IMR-90 (cell line): ENCODE results near the gene TANGO2. TPM values are rescaled to one million over a fixed set of nuclear protein-coding genes. Genes with fewer than 3 reads are reported as not detected.

Experiments
- ATAC-seq: fragments of 200-7000 bp; cut with Tn5 transposase; 2 replicates; pipeline ENCODE4 v1.9.1; 2020; ENCODE audit warnings: low read depth, mild to moderate bottlenecking, moderate library complexity
- BruUV-seq: library from RNA; stranded (reverse); fragments of 400-500 nt; replicated peaks from 2 replicates; lab custom pipeline; 2021; lab: Mats Ljungman, UMichigan
- CTCF ChIA-PET: fragments of 300-600 bp; formaldehyde crosslinking; extraction: SDS; loops from one replicate; lab custom pipeline; 2021; ENCODE audit warnings: antibody characterized with exemption; lab: Yijun Ruan, JAX
- POLR2A ChIA-PET: fragments of 300-600 bp; sonication (Branson Sonifier 250); formaldehyde crosslinking; loops from one replicate; lab custom pipeline; 2022; ENCODE audit warnings: antibody characterized with exemption; ENCODE audit not compliant: unreplicated experiment; lab: Charles Lee
- DNase-seq: peaks from one replicate; pipeline ENCODE4 v3.0.0; 2013
- H2AFZ ChIP-seq: replicated peaks from 2 replicates; pipeline ENCODE3; 2013; ENCODE audit warnings: low read length, mild to moderate bottlenecking; ENCODE audit not compliant: poor library complexity
- H2AK5ac ChIP-seq: 2 replicates; pipeline ENCODE4 v1.6.1; 2013; ENCODE audit warnings: low read depth, low read length, inconsistent platforms
- H2AK9ac ChIP-seq: replicated peaks from 2 replicates; pipeline ENCODE3; 2013; ENCODE audit warnings: mild to moderate bottlenecking, low read depth, low read length, moderate library complexity; ENCODE audit not compliant: poor library complexity
- H2BK120ac ChIP-seq: 2 replicates; pipeline ENCODE4 v1.6.1; 2013; ENCODE audit warnings: low read depth, low read length, inconsistent platforms
- H2BK15ac ChIP-seq: 3 replicates; pipeline ENCODE4 v1.6.1; 2013; ENCODE audit warnings: low read depth, low read length, inconsistent platforms
- H2BK20ac ChIP-seq: 2 replicates; pipeline ENCODE4 v1.6.1; 2013; ENCODE audit warnings: low read depth, mild to moderate bottlenecking, inconsistent platforms, low read length, moderate library complexity
- H2BK5ac ChIP-seq: 2 replicates; pipeline ENCODE4 v1.6.1; 2013; ENCODE audit warnings: mild to moderate bottlenecking, low read depth, low read length, inconsistent platforms; ENCODE audit not compliant: poor library complexity, severe bottlenecking
- H3K14ac ChIP-seq: replicated peaks from 2 replicates; pipeline ENCODE4 v1.6.1; 2013; ENCODE audit warnings: low read depth, low read length, inconsistent platforms
- H3K18ac ChIP-seq: 2 replicates; pipeline ENCODE4 v1.6.1; 2013; ENCODE audit warnings: low read depth, low read length, control low read depth
- H3K23ac ChIP-seq: 2 replicates; pipeline ENCODE4 v1.6.1; 2013; ENCODE audit warnings: low read depth, low read length, inconsistent platforms
- H3K27ac ChIP-seq: 2 replicates; pipeline ENCODE4 v1.5.1; 2013; ENCODE audit warnings: mild to moderate bottlenecking, control low read depth, low read length; ENCODE audit not compliant: insufficient read depth
- H3K27me3 ChIP-seq: 2 replicates; pipeline ENCODE4 v1.6.1; 2013; ENCODE audit warnings: low read length; ENCODE audit not compliant: control insufficient read depth, insufficient read depth
- H3K36me3 ChIP-seq: 2 replicates; pipeline ENCODE4 v1.6.1; 2013; ENCODE audit warnings: low read length, mixed read lengths; ENCODE audit not compliant: control insufficient read depth, insufficient read depth
- H3K4ac ChIP-seq: 2 replicates; pipeline ENCODE4 v1.6.1; 2013; ENCODE audit warnings: low read depth, low read length, inconsistent platforms
- H3K4me1 ChIP-seq: 2 replicates; pipeline ENCODE4 v1.6.1; 2013; ENCODE audit warnings: low read length, mixed read lengths; ENCODE audit not compliant: control insufficient read depth, insufficient read depth
- H3K4me2 ChIP-seq: 2 replicates; pipeline ENCODE4 v1.6.1; 2013; ENCODE audit warnings: low read depth, mild to moderate bottlenecking, control low read depth, low read length, moderate library complexity
- H3K4me3 ChIP-seq: 2 replicates; pipeline ENCODE4 v1.5.1; 2013; ENCODE audit warnings: low read depth, mild to moderate bottlenecking, control low read depth, low read length, moderate library complexity; ENCODE audit not compliant: insufficient read depth
- H3K56ac ChIP-seq: 2 replicates; pipeline ENCODE4 v1.6.1; 2013; ENCODE audit warnings: low read length, inconsistent platforms; ENCODE audit not compliant: insufficient read depth; ENCODE audit errors: extremely low read depth
- H3K79me1 ChIP-seq, 2 experiments: 2 replicates each; pipeline ENCODE4 v1.6.1; 2013; ENCODE audit warnings: low read length in 2 of 2, inconsistent platforms in 1 of 2, low read depth in 1 of 2
- H3K9ac ChIP-seq: 2 replicates; pipeline ENCODE4 v1.6.1; 2013; ENCODE audit warnings: low read depth, low read length, control low read depth
- H3K9me1 ChIP-seq: 2 replicates; pipeline ENCODE4 v1.6.1; 2013; ENCODE audit warnings: low read length, inconsistent platforms; ENCODE audit not compliant: insufficient read depth
- H3K9me3 ChIP-seq: 2 replicates; pipeline ENCODE4 v1.6.1; 2013; ENCODE audit warnings: low read length; ENCODE audit not compliant: control insufficient read depth, insufficient read depth
- H4K20me1 ChIP-seq: 2 replicates; pipeline ENCODE4 v1.6.1; 2013; ENCODE audit warnings: low read length, inconsistent platforms; ENCODE audit not compliant: insufficient read depth
- H4K5ac ChIP-seq: 2 replicates; pipeline ENCODE4 v1.6.1; 2013; ENCODE audit warnings: mild to moderate bottlenecking, low read depth, low read length, control low read depth
- H4K8ac ChIP-seq, 2 experiments: 2 replicates each; pipeline ENCODE4 v1.6.1; 2013; ENCODE audit warnings: low read depth in 2 of 2, low read length in 2 of 2, control low read depth in 1 of 2, inconsistent platforms in 1 of 2
- H4K91ac ChIP-seq: 2 replicates; pipeline ENCODE4 v1.6.1; 2013; ENCODE audit warnings: low read depth, low read length, inconsistent platforms; ENCODE audit not compliant: insufficient read depth
- CEBPB ChIP-seq: IDR thresholded peaks from 2 replicates; pipeline ENCODE4 v1.6.1; 2012; ENCODE audit warnings: low read depth, low read length, improper control_type of control experiment
- FOS ChIP-seq: fragments of 150-350 bp; IDR thresholded peaks from 2 replicates; pipeline ENCODE4 v1.6.1; 2016; ENCODE audit warnings: low read depth, low read length
- MAFK ChIP-seq: IDR thresholded peaks from 2 replicates; pipeline ENCODE4 v1.6.1; 2012; ENCODE audit warnings: low read depth, low read length, improper control_type of control experiment
- MAZ ChIP-seq: IDR thresholded peaks from 2 replicates; pipeline ENCODE4 v1.6.1; 2012; ENCODE audit warnings: low read depth, mild to moderate bottlenecking, low read length, improper control_type of control experiment, moderate library complexity, borderline replicate concordance
- MXI1 ChIP-seq: IDR thresholded peaks from 2 replicates; pipeline ENCODE4 v1.6.1; 2012; ENCODE audit warnings: low read depth, mild to moderate bottlenecking, low read length, moderate library complexity, borderline replicate concordance
- NFE2L2 ChIP-seq: fragments of 150-350 bp; IDR thresholded peaks from 2 replicates; pipeline ENCODE4 v1.6.1; 2016; ENCODE audit warnings: low read depth, mild to moderate bottlenecking, low read length
- POLR2A ChIP-seq: IDR thresholded peaks from 2 replicates; pipeline ENCODE4 v1.6.1; 2012; ENCODE audit warnings: mild to moderate bottlenecking, low read depth, low read length
- RAD21 ChIP-seq: IDR thresholded peaks from 2 replicates; pipeline ENCODE4 v1.6.1; 2012; ENCODE audit warnings: low read length, improper control_type of control experiment
- RCOR1 ChIP-seq: IDR thresholded peaks from 2 replicates; pipeline ENCODE4 v1.6.1; 2012; ENCODE audit warnings: mild to moderate bottlenecking, low read length, improper control_type of control experiment; ENCODE audit not compliant: insufficient replicate concordance
- RFX5 ChIP-seq: IDR thresholded peaks from 2 replicates; pipeline ENCODE4 v1.8.0; 2012; ENCODE audit warnings: low read depth, mild to moderate bottlenecking, low read length, moderate library complexity
- SMC3 ChIP-seq: fragments of 150-350 bp; IDR thresholded peaks from 2 replicates; pipeline ENCODE4 v1.6.1; 2016; ENCODE audit warnings: low read depth, mild to moderate bottlenecking, antibody characterized with exemption, low read length, moderate library complexity
- USF2 ChIP-seq: fragments of 150-350 bp; IDR thresholded peaks from 2 replicates; pipeline ENCODE4 v1.6.1; 2017; ENCODE audit warnings: mild to moderate bottlenecking, antibody characterized with exemption, low read length, low read depth
- WGBS, 2 experiments: methylation state at CpG; one replicate each; pipeline versions ENCODE4 v1.1.5 to v1.1.7; 2013; ENCODE audit warnings: missing lambda C conversion rate in 2 of 2; ENCODE audit not compliant: insufficient read length in 1 of 2; ENCODE audit errors: extremely low coverage in 2 of 2; 5-methylcytosine and 5-hydroxymethylcytosine counted together
- dilution Hi-C: fragments of 300-500 bp; cut with HindIII; formaldehyde crosslinking; loops from one replicate; pipeline ENCODE4 v1.14.3; 2018; ENCODE audit warnings: low sequenced_read_pairs; ENCODE audit not compliant: unreplicated experiment
- in situ Hi-C: fragments of 300-500 bp; cut with MboI; formaldehyde crosslinking; loops from 3 replicates; pipeline ENCODE4 v1.14.3; 2019; ENCODE audit warnings: low sequenced_read_pairs, inconsistent platforms, mixed read lengths
- intact Hi-C: fragments of 100-400 bp; cut with micrococcal nuclease; formaldehyde crosslinking; loops from 2 replicates; pipeline ENCODE4 v1.10.0; 2022
- polyA plus RNA-seq, 3 experiments: library from polyadenylated mRNA; depleted of rRNA; stranded (reverse); fragments of >200 nt; gene quantifications; 2 replicates each; pipeline ENCODE4 v1.2.3, GENCODE V29; 2012; ENCODE audit warnings: low replicate concordance in 1 of 3
- total RNA-seq: library from RNA; depleted of rRNA; stranded (reverse); fragments of >200 nt; gene quantifications from 2 replicates; pipeline ENCODE4 v1.2.3, GENCODE V29; 2012
- TF ChIP-seq, protein P1 (sequence below): fragments of 150-350 bp; IDR thresholded peaks from 2 replicates; pipeline ENCODE4 v1.6.1; 2016; ENCODE audit warnings: low read depth, mild to moderate bottlenecking, low read length, moderate library complexity, borderline replicate concordance
- TF ChIP-seq, protein P2 (sequence below): conservative IDR thresholded peaks from 2 replicates; pipeline ENCODE4 v1.5.1; 2012; ENCODE audit warnings: mild to moderate bottlenecking, low read depth, low read length, improper control_type of control experiment

Gene TANGO2
- total and polyA plus RNA-seq, 2 of the 4 experiments (the other 2 are of a cell fraction) = 45.1 to 75.1 TPM

DNA sequence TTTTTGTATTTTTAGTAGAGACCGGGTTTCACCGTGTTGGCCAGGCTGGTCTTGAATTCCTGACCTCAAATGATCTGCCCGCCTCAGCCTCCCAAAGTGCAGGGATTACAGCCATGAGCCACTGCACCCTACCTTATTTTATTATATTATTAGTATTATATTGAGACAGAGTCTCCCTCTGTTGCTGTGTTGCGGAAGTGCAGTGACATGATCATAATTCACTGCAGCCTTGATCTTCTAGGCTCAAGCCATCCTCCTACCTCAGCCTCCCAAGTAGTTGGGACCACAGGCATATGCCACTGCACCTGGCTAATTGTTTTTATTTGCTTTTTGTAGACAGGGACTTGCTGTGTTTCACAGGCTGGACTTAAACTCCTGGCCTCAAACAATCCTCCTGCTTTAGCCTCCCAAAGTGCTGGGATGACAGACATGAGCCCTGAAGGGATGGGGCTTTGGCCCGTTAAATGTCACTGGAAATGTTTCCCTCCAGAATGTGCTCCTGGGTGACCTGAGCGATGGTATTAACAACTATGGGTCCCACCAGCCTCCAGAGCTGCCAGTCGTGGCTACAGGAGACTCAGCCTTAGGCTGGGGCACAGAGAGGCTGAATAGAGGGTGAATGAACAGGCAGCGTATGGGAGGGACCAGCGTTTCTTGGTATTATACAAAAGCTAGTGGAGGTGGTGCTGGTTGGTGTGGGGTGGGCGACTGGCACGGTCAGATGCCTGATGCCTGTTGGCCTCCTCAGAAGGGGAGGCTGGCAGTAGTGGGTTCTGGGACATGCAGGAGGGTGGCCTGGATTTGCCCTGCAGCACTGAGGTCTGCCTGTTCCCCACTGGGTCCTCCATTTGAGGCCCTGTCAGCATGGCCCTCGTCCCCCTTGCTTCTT, 7.3 kb downstream of the TANGO2 start:
- POLR2A ChIA-PET = no interaction called here
- H3K27ac ChIP-seq = no peak overlapping the region
- no peak overlapping the region for H2BK15ac ChIP-seq
- H3K4me3 ChIP-seq = no peak overlapping the region
- BruUV-seq = no TSS peak
- H3K79me1 ChIP-seq = peaks cover 15 to 84% of the 10 kb centered on the region in 2 experiments; a peak in 3 of 4 replicates
- DNase-seq = no peak
- H3K9ac ChIP-seq = no peak overlapping the region
- H4K8ac ChIP-seq = no peak overlapping the region
- H3K4me1 ChIP-seq = peaks cover 2% of the 10 kb centered on the region; the same call in 1 of the 2 replicates
- no peak overlapping the region for H3K23ac ChIP-seq
- H3K36me3 ChIP-seq = peaks cover 20% of the 10 kb centered on the region
- H2AK9ac ChIP-seq = no peak overlapping the region
- H3K4ac ChIP-seq = no peak overlapping the region
- peak; percentile 72; the same call in 1 of the 2 replicates for ATAC-seq
- CTCF ChIA-PET = no interaction called here
- peak overlapping the region; percentile 54 for H2AFZ ChIP-seq
- H3K9me1 ChIP-seq = peaks cover 35% of the 10 kb centered on the region
- dilution Hi-C loops = no loop called here
- H2BK20ac ChIP-seq = no peak overlapping the region
- H3K18ac ChIP-seq = no peak overlapping the region
- no peak overlapping the region for H2BK5ac ChIP-seq
- in situ Hi-C loops = no loop called here
- no peak overlapping the region for H2AK5ac ChIP-seq
- no peak overlapping the region for H3K14ac ChIP-seq
- H2BK120ac ChIP-seq = no peak overlapping the region
- peaks cover 75% of the 10 kb centered on the region for H4K20me1 ChIP-seq
- no peaks in the 10 kb centered on the region for H3K27me3 ChIP-seq
- WGBS, 2 experiments = no CpG with 5 or more reads among the region's 12 CpGs
- H3K4me2 ChIP-seq = no peak overlapping the region
- intact Hi-C loops = no loop called here
- H3K56ac ChIP-seq = no peak overlapping the region
- H3K9me3 ChIP-seq = no peaks in the 10 kb centered on the region
- H4K91ac ChIP-seq = no peak overlapping the region
- H4K5ac ChIP-seq = no peak overlapping the region
- TF ChIP-seq MXI1 = no peak
- TF ChIP-seq SMC3 = peak; percentile 38; the same call in 1 of the 2 replicates
- TF ChIP-seq, protein P1, sequence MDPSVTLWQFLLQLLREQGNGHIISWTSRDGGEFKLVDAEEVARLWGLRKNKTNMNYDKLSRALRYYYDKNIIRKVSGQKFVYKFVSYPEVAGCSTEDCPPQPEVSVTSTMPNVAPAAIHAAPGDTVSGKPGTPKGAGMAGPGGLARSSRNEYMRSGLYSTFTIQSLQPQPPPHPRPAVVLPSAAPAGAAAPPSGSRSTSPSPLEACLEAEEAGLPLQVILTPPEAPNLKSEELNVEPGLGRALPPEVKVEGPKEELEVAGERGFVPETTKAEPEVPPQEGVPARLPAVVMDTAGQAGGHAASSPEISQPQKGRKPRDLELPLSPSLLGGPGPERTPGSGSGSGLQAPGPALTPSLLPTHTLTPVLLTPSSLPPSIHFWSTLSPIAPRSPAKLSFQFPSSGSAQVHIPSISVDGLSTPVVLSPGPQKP = no peak
- no peak for TF ChIP-seq RFX5
- TF ChIP-seq POLR2A = no peak
- no peak for TF ChIP-seq CEBPB
- no peak for TF ChIP-seq RCOR1
- TF ChIP-seq RAD21 = peak; percentile 27; the same call in 1 of the 2 replicates
- no peak for TF ChIP-seq MAFK
- no peak for TF ChIP-seq USF2
- no peak for TF ChIP-seq MAZ
- TF ChIP-seq, protein P2, sequence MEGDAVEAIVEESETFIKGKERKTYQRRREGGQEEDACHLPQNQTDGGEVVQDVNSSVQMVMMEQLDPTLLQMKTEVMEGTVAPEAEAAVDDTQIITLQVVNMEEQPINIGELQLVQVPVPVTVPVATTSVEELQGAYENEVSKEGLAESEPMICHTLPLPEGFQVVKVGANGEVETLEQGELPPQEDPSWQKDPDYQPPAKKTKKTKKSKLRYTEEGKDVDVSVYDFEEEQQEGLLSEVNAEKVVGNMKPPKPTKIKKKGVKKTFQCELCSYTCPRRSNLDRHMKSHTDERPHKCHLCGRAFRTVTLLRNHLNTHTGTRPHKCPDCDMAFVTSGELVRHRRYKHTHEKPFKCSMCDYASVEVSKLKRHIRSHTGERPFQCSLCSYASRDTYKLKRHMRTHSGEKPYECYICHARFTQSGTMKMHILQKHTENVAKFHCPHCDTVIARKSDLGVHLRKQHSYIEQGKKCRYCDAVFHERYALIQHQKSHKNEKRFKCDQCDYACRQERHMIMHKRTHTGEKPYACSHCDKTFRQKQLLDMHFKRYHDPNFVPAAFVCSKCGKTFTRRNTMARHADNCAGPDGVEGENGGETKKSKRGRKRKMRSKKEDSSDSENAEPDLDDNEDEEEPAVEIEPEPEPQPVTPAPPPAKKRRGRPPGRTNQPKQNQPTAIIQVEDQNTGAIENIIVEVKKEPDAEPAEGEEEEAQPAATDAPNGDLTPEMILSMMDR = peak; percentile 39
- TF ChIP-seq NFE2L2 = no peak
- no peak for TF ChIP-seq FOS
